CD4-positive, alpha-beta T cell treated with Interleukin-1 beta for 1 hour (primary cell): ENCODE measurements around the gene CCL7.

ENCODE experiments used
- DNase-seq, 2 donors: peaks; one replicate each; pipeline ENCODE4 v3.0.0-alpha.2; 2020 to 2022

The CCL7 gene

GRCh38 chr17:34291721-34292348 lies 21.8 kb downstream of the CCL7 start:
- DNase-seq = no peak

- no peak for DNase-seq
These were observed 29.0 kb downstream of the CCL7 start for GRCh38 chr17:34299027-34299426.

GRCh38 chr17:34299956-34300577 lies 30.0 kb downstream of the CCL7 start:
- DNase-seq = no peak

GRCh38 chr17:34300652-34301370 lies 30.8 kb downstream of the CCL7 start:
- no peak for DNase-seq

GRCh38 chr17:34301986-34302385 lies 32.0 kb downstream of the CCL7 start:
- no peak for DNase-seq

- DNase-seq = no peak
These were observed 32.6 kb downstream of the CCL7 start for GRCh38 chr17:34302636-34303035.

GRCh38 chr17:34303606-34304005 lies 33.6 kb downstream of the CCL7 start:
- no peak for DNase-seq

- DNase-seq = no peak
These were observed 35.0 kb downstream of the CCL7 start for GRCh38 chr17:34305061-34305460.

- no peak for DNase-seq
These were observed 35.6 kb downstream of the CCL7 start for GRCh38 chr17:34305606-34306005.

- no peak for DNase-seq
These were observed 36.4 kb downstream of the CCL7 start for GRCh38 chr17:34306466-34306865.

GRCh38 chr17:34307110-34307509 lies 37.1 kb downstream of the CCL7 start:
- peak in 1 of 2 donors; percentile 11 for DNase-seq

- DNase-seq = no peak
These were observed 38.4 kb downstream of the CCL7 start for GRCh38 chr17:34308371-34308770.

GRCh38 chr17:34311291-34311690 lies 41.3 kb downstream of the CCL7 start:
- no peak for DNase-seq

GRCh38 chr17:34312080-34312479 lies 42.1 kb downstream of the CCL7 start:
- no peak for DNase-seq

GRCh38 chr17:34313164-34313563 lies 43.1 kb downstream of the CCL7 start:
- no peak for DNase-seq

- DNase-seq = peak in 1 of 2 donors; percentile 4
These were observed 44.3 kb downstream of the CCL7 start for GRCh38 chr17:34314279-34314678.

GRCh38 chr17:34318474-34318873 lies 48.5 kb downstream of the CCL7 start:
- peak in 1 of 2 donors; percentile 7 for DNase-seq

GRCh38 chr17:34319039-34319483 lies 49.0 kb downstream of the CCL7 start, which contains the start of gene CCL8:
CCL8 (plus strand) TSS chr17:34319435; CDS start chr17:34319502, 67 bp downstream.
- DNase-seq = no peak
